SK-N-SH (cell line): ENCODE data around the gene SLC26A11. TPM values are rescaled to one million over a fixed set of nuclear protein-coding genes. Genes with fewer than 3 reads are reported as not detected.

Experiments used
- CTCF ChIA-PET: fragments of 300-600, 350-600 bp; formaldehyde crosslinking; extraction: SDS; loops from one replicate; lab custom pipeline; 2021; lab: Yijun Ruan, JAX
- POLR2A ChIA-PET: fragments of 350-600 bp; sonication (Branson Sonifier 250); formaldehyde crosslinking; extraction: SDS; loops from one replicate; lab custom pipeline; 2020; ENCODE audit warnings: antibody characterized with exemption, inconsistent platforms; lab: Yijun Ruan, JAX
- DNase-seq: peaks from one replicate; pipeline ENCODE4 v3.0.0; 2012
- H2AFZ ChIP-seq: fragments of 200-600 bp; sonication (generic); 2 replicates; pipeline ENCODE4 v1.8.1; 2016; ENCODE audit warnings: antibody characterized with exemption, mild to moderate bottlenecking, low read depth
- H3F3A ChIP-seq: fragments of 200-600 bp; sonication (generic); replicated peaks from 2 replicates; pipeline ENCODE3; 2016; ENCODE audit warnings: antibody characterized with exemption, mild to moderate bottlenecking; ENCODE audit not compliant: insufficient read depth
- H3K27ac ChIP-seq, 2 experiments: fragments of 200-500 bp in 1 of 2; fragments of 200-600 bp in 1 of 2; sonication (Bioruptor generic) in 1 of 2; sonication (generic), shearing (Covaris generic) in 1 of 2; 2 replicates each; pipeline versions ENCODE4 v1.5.1 to v1.6.1; 2014 to 2016; ENCODE audit warnings: low read depth in 2 of 2, inconsistent platforms in 1 of 2, low read length in 1 of 2, mild to moderate bottlenecking in 1 of 2, mixed read lengths in 1 of 2
- H3K27me3 ChIP-seq: fragments of 200-600 bp; sonication (generic), shearing (Covaris generic); 2 replicates; pipeline ENCODE4 v1.6.1; 2016; ENCODE audit warnings: mixed run types; ENCODE audit not compliant: insufficient read depth
- H3K36me3 ChIP-seq, 2 experiments: fragments of 200-500 bp in 1 of 2; fragments of 200-600 bp in 1 of 2; sonication (Bioruptor generic) in 1 of 2; sonication (generic) in 1 of 2; replicated peaks in 1 of 2; 2 replicates each; pipeline versions ENCODE3 to v1.5.1; 2014 to 2016; ENCODE audit warnings: low read length in 1 of 2, mild to moderate bottlenecking in 1 of 2; ENCODE audit not compliant: insufficient read depth in 2 of 2, control insufficient read depth in 1 of 2
- H3K4me1 ChIP-seq, 2 experiments: fragments of 200-500 bp in 1 of 2; fragments of 200-600 bp in 1 of 2; sonication (Bioruptor generic) in 1 of 2; sonication (generic), shearing (Covaris generic) in 1 of 2; 2 replicates each; pipeline versions ENCODE4 v1.5.1 to v1.6.1; 2014 to 2016; ENCODE audit warnings: low read depth in 1 of 2, low read length in 1 of 2, mixed run types in 1 of 2; ENCODE audit not compliant: insufficient read depth in 2 of 2, control insufficient read depth in 1 of 2
- H3K4me2 ChIP-seq: fragments of 200-600 bp; sonication (generic), shearing (Covaris generic); 2 replicates; pipeline ENCODE4 v1.6.1; 2017; ENCODE audit warnings: mixed run types
- H3K4me3 ChIP-seq, 2 experiments: fragments of 200-500 bp in 1 of 2; fragments of 200-600 bp in 1 of 2; sonication (Bioruptor generic) in 1 of 2; sonication (generic), shearing (Covaris generic) in 1 of 2; 2 replicates each; pipeline versions ENCODE4 v1.5.1 to v1.8.1; 2014 to 2016; ENCODE audit warnings: low read depth in 2 of 2, inconsistent platforms in 1 of 2, low read length in 1 of 2, mild to moderate bottlenecking in 1 of 2, mixed read lengths in 1 of 2, moderate library complexity in 1 of 2
- H3K79me2 ChIP-seq: fragments of 200-600 bp; sonication (generic); 2 replicates; pipeline ENCODE4 v1.8.1; 2017; ENCODE audit warnings: mild to moderate bottlenecking; ENCODE audit not compliant: insufficient read depth
- H3K9ac ChIP-seq: fragments of 200-600 bp; sonication (generic); 2 replicates; pipeline ENCODE4 v1.6.1; 2017; ENCODE audit warnings: mixed run types
- H3K9me2 ChIP-seq: fragments of 200-600 bp; sonication (generic); 2 replicates; pipeline ENCODE4 v1.6.1; 2017; ENCODE audit warnings: mixed run types
- H3K9me3 ChIP-seq: fragments of 200-600 bp; sonication (generic); 2 replicates; pipeline ENCODE4 v1.6.1; 2017; ENCODE audit warnings: mixed run types, mild to moderate bottlenecking, moderate library complexity
- H4K20me1 ChIP-seq: fragments of 200-600 bp; sonication (generic); 2 replicates; pipeline ENCODE4 v1.6.1; 2017; ENCODE audit warnings: mild to moderate bottlenecking, mixed run types; ENCODE audit not compliant: insufficient read depth
- CHD2 ChIP-seq: fragments of 150-350 bp; IDR thresholded peaks from 2 replicates; pipeline ENCODE4 v1.6.1; 2018; ENCODE audit warnings: low read length; ENCODE audit not compliant: partially characterized antibody
- ELF1 ChIP-seq: IDR thresholded peaks from 2 replicates; pipeline ENCODE4 v1.4.0; 2012
- FOSL2 ChIP-seq: IDR thresholded peaks from 2 replicates; pipeline ENCODE4 v1.4.0; 2012; ENCODE audit warnings: low read depth, mild to moderate bottlenecking, moderate library complexity, borderline replicate concordance
- FOXM1 ChIP-seq: IDR thresholded peaks from 2 replicates; pipeline ENCODE4 v1.4.0; 2012; ENCODE audit warnings: low read depth, mild to moderate bottlenecking
- MXI1 ChIP-seq: IDR thresholded peaks from 2 replicates; pipeline ENCODE4 v1.6.1; 2012; ENCODE audit warnings: mild to moderate bottlenecking, low read depth, low read length, improper control_type of control experiment
- POLR2AphosphoS5 ChIP-seq: IDR thresholded peaks from 2 replicates; pipeline ENCODE4 v1.6.1; 2012; ENCODE audit warnings: low read depth, low read length
- RXRA ChIP-seq: IDR thresholded peaks from 2 replicates; pipeline ENCODE4 v1.4.0; 2012; ENCODE audit warnings: low read depth, mild to moderate bottlenecking, borderline replicate concordance
- SIN3A ChIP-seq: IDR thresholded peaks from 2 replicates; pipeline ENCODE4 v1.6.1; 2012; ENCODE audit warnings: low read depth, mild to moderate bottlenecking, low read length, moderate library complexity, borderline replicate concordance
- SMC3 ChIP-seq: IDR thresholded peaks from 2 replicates; pipeline ENCODE4 v1.6.1; 2012; ENCODE audit warnings: low read depth, low read length, improper control_type of control experiment
- TCF12 ChIP-seq: IDR thresholded peaks from 2 replicates; pipeline ENCODE4 v1.4.0; 2012
- TEAD4 ChIP-seq: IDR thresholded peaks from 2 replicates; pipeline ENCODE4 v1.4.0; 2012; ENCODE audit warnings: mild to moderate bottlenecking, borderline replicate concordance; ENCODE audit not compliant: insufficient read depth
- ZBTB33 ChIP-seq: IDR thresholded peaks from 2 replicates; pipeline ENCODE4 v1.4.0; 2012; ENCODE audit warnings: low read depth, borderline replicate concordance
- WGBS: methylation state at CpG from one replicate; pipeline ENCODE4 v1.1.6; 2017; ENCODE audit warnings: low lambda C conversion rate; 5-methylcytosine and 5-hydroxymethylcytosine counted together
- polyA plus RNA-seq, 3 experiments: library from polyadenylated mRNA; depleted of rRNA; stranded (reverse); fragments of >200 nt; gene quantifications; 2 replicates each; pipeline ENCODE4 v1.2.3, GENCODE V29; 2012
- TF ChIP-seq, protein P1 (sequence below): fragments of 150-350 bp; IDR thresholded peaks from 2 replicates; pipeline ENCODE4 v1.6.1; 2017; ENCODE audit warnings: antibody characterized with exemption, low read length, low read depth, borderline replicate concordance
- TF ChIP-seq, protein P2 (sequence below): IDR thresholded peaks from 2 replicates; pipeline ENCODE4 v1.4.0; 2012; ENCODE audit warnings: low read depth, borderline replicate concordance

SLC26A11 gene
- polyA plus RNA-seq, 1 of the 3 experiments (the other 2 are of a cell fraction): 35.9 TPM

DNA sequence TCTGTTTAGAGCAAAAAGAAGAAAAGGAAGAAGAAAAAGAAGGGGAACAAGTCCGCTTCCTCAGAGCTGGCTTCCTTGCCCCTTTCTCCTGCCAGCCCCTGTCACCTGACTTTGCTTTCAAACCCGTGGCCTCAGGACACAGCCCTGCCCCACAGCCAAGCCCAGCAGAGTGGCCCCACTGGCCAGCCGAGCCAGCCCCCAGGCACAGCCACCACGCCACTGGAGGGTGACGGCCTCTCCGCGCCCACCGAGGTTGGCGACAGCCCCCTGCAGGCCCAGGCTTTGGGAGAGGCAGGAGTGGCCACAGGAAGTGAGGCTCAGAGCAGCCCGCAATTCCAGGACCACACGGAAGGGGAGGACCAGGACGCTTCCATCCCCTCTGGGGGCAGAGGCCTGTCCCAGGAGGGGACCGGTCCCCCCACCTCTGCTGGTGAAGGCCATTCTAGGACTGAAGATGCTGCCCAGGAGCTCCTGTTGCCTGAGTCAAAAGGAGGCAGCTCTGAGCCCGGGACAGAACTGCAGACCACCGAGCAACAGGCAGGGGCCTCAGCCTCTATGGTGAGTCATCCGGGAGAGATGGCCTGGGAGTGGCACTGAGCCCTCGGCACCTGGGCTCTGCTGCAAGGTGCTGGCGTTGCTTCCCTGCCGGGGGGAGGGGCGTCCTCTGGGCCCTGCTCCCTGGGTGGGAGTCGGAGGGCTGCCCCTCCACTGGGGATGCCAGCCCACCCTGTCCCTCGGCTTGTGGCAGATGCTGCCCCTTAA lies 67.8 kb downstream of the SLC26A11 start:
- TF ChIP-seq SMC3 (no peak), ELF1 (no peak), POLR2AphosphoS5 (no peak), ZBTB33 (no peak), FOXM1 (no peak), TEAD4 (no peak), CHD2 (no peak), MXI1 (no peak), RXRA (no peak), TCF12 (no peak), FOSL2 (no peak), SIN3A (no peak)
- TF ChIP-seq, protein P1, sequence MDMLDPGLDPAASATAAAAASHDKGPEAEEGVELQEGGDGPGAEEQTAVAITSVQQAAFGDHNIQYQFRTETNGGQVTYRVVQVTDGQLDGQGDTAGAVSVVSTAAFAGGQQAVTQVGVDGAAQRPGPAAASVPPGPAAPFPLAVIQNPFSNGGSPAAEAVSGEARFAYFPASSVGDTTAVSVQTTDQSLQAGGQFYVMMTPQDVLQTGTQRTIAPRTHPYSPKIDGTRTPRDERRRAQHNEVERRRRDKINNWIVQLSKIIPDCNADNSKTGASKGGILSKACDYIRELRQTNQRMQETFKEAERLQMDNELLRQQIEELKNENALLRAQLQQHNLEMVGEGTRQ: no peak
- TF ChIP-seq, protein P2, sequence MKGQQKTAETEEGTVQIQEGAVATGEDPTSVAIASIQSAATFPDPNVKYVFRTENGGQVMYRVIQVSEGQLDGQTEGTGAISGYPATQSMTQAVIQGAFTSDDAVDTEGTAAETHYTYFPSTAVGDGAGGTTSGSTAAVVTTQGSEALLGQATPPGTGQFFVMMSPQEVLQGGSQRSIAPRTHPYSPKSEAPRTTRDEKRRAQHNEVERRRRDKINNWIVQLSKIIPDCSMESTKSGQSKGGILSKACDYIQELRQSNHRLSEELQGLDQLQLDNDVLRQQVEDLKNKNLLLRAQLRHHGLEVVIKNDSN: no peak
- POLR2A ChIA-PET: interaction anchor here (1.1 kb wide), 1 partner anchor 21 kb away, joined by 3 read pairs; no protein-coding TSS in a partner anchor
- CTCF ChIA-PET: interaction anchor here (0.6 to 1.2 kb wide), 4 partner anchors 30 to 886 kb away, joined by 3 to 4 read pairs (median 3); no protein-coding TSS in a partner anchor
- Histone ChIP-seq H3K4me3 (no peak overlapping the region), H2AFZ (no peak overlapping the region), H3K9me2 (no peaks in the 10 kb centered on the region), H4K20me1 (no peaks in the 10 kb centered on the region), H3K9me3 (no peaks in the 10 kb centered on the region), H3K36me3 (peaks cover 38 to 39% of the 10 kb centered on the region in 2 experiments), H3F3A (no peaks in the 10 kb centered on the region), H3K4me2 (no peak overlapping the region), H3K27ac (no peak overlapping the region), H3K79me2 (peaks cover 10% of the 10 kb centered on the region; the same call in 1 of the 2 replicates), H3K4me1 (peaks cover 0 to 4% of the 10 kb centered on the region in 2 experiments; a peak in 1 of 4 replicates), H3K9ac (no peak overlapping the region), H3K27me3 (no peaks in the 10 kb centered on the region)
- 75% methylated on average over 8 of the region's 22 CpGs for WGBS
- no peak for DNase-seq
